GM19468 (cell line): Measurements from ENCODE around the gene COL5A2.

Experiments
- ATAC-seq: cut with Tn5 transposase; IDR thresholded peaks from one replicate; pipeline ENCODE4 v1.9.1; 2021; ENCODE audit warnings: mild to moderate bottlenecking, moderate library complexity, moderate number of reproducible peaks; ENCODE audit not compliant: unreplicated experiment; ENCODE audit errors: extremely low read depth

COL5A2 gene

DNA sequence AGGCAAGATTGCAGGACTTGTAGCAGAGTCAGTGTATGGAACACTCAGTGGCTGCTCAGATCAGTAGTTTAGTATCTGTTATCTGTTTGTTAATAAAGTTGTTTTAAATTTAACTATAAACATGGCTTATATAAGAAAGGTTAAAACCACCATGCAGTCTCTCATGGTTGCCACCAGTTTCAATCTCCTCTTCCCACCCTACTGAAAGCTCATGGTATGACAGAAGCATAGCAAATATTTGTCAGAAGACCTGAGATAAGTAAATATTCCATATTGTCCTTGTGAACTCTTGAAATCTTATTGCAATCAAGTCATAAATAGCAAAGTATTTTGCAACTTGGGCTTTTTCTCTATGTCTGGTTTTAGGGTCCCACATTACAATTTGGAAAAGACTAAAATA is 2.1 kb upstream of the COL5A2 start:
- no peak for ATAC-seq

DNA sequence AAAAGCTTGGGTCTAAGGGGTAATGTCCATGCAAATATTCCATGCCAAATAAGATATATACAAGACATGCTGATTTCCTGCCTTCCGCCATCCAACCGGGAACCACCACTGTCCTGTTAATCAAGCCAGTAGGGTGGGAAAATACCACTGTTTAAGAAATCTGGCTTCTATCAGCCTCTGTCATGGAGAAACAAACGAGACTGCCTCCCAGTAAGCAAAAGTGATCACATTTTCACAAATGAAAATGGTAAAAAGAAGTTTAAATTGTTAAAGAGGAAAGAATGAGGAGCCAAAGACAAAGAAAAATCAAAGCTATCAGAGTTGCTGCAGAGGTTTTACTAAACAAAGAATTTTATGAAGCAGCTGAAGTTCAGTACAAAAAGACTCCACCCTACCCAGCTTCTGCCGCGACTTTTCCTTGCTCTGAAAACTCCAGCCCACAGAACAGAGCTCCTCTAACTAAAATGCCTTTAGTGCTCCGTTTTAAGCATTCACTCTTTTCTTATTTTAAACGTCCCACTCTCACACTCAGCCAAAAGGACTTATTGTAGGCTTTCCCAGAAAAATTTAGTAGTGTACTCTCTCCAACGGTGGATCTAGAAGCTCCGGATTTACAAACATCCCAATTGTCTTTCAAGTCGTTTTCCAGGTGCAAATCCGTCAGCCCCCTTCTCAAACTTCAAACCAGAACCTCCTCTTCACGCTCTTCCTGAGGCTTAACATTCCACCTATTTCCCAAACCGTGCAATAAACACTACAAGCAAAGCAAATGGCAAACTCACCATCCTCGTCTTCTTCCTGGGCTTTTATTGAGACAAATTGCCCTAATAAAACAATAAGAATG is 613 bp downstream of the COL5A2 start:
- ATAC-seq: no peak

DNA sequence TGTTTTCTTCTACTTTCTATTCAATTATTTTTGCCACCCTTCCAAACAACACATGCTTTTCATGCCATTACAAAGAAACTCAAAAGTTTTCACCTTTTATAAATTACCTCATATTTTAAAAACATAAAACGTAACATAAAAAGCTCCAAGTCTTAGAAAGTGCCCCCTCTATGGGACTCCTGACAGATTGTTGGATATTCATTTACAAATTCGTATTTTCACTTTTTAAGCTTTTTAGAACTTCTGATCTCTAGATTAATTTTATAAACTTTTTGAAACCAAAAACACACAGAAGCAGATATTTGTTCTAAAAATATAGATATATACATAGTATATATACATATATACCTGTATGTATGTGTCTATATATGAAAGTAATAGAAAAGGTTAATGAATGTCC is 1.5 kb downstream of the COL5A2 start:
- no peak for ATAC-seq

DNA sequence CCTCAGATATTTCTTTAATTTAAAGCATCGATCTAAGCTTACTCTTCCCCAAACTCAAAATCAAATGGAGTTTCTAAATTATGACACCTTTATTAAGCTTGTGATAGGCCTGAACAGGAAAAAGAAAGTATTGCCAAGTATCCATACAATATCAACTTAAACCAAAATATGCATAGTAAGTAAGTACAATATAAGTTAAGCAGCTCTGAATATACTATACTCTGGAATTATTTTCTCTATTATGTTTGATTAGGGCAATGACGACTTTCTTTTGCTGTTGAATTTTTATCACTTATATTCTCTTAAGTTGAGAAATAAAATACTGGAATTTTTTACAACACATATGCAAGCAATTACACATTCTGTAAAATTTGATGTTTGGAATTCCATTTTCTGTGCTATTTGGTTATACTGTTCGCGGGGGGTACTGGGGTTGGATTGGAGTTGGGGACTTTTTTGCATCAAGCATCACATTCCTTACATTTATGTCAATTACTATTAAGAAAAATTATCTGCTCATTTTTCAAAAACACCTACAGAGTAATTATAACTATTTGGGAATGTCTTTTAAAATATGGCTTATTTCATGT is 2.2 kb downstream of the COL5A2 start:
- ATAC-seq: no peak

DNA sequence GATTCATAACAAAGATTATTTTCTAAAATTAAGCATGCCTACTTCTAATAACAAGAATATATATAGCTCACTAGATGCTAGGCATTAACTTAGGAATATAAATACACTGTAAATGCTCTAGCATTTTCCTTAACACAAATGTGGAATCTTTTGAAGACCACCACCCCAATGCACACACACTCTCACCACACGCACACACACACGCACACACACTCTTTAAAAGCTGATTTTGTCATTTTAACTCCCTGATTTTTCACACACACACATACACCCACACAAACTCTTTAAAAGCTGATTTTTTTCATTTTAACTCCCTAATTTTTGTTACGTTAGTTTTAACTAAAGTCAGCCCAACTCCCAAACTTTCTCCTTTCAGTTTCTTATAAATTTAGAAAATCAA is 3.0 kb downstream of the COL5A2 start:
- no peak for ATAC-seq

DNA sequence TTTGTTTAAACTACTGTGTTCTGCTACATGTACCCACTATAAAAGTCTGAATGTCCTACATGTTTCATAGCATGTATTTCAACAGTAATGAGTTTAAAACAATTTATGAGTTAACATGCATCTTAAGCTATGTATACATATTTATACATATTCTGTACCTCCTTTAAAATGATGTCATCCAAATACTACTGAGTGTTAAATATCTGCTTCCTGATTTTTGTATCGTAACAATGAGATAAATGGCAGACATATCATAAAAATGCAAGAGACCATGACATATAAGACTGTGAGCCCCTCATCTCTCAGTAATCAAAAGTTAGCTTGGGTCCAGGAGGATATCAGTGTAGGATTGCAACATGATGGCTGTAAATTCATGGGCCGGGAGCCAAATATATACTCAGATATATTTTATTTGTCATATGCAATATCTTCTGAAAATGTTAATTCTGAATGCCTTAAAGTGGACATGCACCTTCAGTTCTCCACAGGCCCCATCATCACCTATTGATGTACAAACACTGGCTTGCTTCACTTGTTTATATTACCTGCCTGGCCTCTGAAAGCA is 3.6 kb downstream of the COL5A2 start:
- no peak for ATAC-seq

DNA sequence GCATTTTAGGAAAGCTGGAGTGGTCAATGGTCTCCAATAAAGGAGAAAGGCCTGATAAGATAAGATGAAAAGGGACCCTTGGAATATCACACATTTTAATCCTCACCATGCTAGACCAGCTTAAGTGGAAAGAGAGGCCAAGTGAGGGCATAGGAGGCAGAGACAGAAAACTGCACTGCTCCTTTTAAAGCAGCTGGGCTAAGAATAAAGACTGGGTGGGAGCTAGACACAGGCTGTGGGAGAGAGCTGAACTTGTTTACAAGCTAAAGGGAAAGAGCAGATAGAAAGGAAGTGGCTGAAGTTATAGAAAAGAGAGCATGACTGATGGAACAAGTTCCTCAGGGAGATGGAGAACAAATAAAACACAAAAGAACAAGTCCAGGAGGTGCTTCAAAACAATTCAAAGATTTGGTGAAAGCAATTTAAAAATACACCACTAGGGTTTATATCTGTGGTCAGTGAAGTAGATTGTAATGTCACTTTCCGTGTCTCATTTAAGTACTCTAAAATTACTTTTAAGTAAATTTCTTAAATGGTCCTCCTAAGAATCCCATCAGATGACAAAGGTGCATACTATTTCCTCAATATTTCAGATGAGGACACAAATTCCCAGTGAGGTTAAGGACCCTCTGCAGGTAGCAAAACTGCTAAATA is 7.5 kb downstream of the COL5A2 start:
- no peak for ATAC-seq

DNA sequence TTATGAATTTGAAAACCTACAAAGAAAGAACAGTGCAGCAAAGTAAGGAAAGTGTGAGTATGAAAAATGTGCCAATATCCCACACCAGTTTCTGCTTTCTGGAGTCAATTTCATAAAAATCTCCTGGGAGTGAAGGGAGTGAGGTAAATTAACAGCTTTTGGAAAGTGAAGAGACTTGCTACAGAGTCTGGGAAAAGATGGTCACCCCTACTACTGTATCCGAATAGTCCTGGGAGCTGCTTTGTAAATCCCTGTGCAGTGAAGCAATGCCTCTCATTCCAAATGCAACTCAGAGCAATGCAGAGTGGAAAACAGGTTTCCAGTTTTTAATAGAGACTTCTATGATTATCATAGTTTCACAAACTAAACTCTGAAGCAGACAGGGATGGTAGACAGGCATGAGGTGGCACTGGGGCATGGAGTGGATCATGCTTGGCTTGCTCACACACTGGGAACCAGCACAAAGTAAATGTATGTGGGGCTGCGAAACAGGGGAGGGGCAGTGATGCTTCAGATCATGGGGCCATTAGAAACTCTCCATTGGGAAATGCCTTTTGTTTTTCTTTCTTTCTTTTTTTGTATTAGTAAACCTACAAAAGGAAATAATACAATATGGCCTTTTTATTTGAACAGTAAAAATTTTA is 10.6 kb downstream of the COL5A2 start:
- no peak for ATAC-seq

DNA sequence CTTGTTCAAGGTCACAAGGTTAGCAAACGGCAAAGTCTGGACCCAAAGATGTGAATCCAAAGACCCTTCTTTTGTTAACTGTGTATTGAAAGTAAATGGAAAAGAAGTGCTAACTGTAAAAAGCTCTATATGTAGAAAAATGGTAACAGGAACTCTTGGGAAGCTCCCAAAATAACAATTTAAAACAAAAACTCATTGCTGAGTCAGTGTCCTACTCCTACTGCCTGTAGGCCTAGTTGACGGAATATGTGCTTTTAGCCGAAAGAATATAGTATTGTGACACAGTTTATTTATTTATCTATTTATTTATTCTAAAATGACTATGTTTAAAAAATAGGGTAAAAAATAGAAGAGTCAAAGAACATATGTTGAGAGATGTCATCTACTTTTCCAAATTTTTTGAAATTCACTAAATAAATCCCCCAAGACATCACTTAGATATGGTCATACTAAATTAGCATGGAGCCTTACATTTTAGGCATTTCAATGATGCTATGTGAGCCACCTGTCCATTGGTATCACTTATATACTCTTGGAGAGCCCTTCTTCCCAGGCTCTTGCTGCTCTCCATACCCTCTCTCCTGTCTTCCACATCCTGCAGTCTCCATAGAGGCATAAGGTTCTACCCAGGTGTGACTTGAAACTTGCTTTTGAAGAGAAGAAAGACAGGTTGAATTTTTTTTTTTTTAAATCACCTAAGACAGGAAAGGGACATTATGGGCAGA is 13.7 kb downstream of the COL5A2 start:
- ATAC-seq: no peak

DNA sequence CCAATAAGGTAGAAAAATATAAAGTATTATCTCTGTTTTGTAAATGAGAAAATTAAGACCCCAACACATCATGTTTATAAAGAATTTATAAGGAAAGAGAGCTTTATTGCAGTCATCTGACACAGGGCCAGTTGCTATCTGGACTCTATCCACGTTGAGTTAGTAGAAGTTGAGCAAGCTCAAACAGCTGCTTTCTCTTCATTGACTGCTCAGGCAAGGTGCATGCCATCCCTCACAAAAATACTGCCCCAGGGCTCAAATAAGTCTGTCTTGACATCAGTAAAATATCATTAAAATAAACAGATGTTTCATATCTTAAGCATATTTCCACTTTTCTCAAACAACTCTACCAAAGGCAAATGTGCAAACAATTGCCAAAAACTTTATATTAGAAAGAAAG is 14.8 kb downstream of the COL5A2 start:
- no peak for ATAC-seq

DNA sequence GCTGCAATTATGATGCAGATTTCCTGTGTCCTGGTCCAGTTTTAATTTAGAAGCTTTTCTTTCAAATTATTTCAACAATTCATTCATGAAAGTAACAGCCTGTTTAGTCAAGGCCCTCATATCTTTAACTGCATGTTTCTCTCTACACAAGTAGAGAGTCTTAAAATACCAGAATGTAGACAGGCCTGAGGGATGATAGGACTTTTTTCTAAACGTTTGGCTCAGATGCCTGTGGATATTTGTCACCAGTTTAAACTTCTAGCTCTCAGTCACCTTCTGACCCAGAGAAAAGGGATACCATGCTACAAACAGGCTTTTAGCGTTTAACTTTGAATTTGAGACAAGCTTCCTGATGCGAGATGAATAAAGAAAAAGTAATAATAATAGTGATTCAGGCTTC is 15.7 kb downstream of the COL5A2 start:
- ATAC-seq: no peak

DNA sequence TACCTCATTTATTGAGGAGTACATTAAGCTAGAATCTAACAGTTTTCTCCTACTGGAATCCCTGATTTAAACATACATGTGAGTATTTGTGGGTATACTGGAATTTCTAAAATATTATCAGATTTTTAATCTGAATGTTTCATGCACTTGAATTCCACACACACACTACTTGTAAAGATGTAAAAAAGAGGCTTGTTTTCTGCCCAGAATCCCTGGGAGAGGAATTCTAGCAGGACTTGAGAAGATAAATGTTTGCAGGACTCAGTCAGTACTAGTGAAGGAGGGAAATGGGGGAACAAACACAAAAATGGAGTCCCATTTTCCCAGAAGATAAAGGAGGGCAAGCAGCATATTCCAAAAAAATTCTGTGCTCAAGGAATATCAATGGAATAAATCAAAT is 17.0 kb downstream of the COL5A2 start:
- no peak for ATAC-seq

DNA sequence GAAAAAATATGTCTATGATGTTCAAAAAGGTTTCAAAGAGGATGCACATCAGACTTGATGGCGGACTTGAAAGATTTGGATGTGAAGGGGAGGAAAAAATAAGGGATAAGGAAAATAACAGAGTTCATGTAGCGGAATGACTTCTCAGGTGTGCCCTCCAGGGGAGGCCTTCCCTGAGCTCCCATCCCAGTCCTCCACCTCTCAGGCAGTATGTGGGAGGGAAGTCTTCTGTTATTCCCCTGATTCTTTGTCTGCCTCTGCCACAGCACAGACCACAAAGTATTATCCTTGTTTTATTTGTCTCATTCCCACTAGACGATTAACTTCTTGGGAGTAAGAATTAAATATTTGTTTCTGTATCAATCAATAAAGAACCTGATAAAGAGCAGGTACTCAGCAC is 17.7 kb downstream of the COL5A2 start:
- ATAC-seq: no peak

DNA sequence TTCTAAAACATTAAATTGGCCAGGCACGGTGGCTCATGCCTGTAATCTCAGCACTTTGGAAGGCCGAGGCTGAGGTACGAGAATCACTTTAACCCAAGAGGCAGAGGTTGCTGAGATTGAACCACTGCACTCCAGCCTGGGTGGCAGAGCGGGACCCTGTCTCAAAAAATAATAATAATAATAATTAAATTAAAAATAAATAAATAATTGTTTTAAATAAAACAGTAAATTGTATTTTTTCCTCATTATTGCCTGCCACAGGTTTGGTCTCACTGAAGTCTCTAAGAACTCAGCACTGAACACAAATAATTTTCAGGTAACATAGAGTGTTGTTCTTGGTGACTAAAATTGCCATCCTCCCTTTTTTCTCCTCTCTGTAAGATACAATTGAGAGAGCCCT is 19.8 kb downstream of the COL5A2 start:
- no peak for ATAC-seq

DNA sequence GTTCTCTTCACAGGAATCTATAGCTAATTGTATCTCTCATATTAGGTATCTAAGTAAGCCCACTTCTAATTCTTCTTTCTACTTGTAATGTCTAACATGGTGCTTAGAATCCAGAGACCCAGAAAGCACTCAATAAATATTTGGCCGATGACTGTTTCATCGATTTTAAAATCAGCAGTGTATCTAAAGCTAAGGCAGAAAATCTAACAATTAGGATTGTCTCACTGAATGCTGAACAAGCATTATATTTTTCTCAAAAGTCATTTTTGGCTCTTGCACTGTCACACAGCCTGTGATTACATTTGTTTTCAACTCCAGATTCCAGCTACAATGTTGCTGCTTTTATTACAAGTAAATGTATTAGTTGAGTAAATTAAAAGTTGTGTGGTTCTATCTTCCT is 20.3 kb downstream of the COL5A2 start:
- no peak for ATAC-seq

DNA sequence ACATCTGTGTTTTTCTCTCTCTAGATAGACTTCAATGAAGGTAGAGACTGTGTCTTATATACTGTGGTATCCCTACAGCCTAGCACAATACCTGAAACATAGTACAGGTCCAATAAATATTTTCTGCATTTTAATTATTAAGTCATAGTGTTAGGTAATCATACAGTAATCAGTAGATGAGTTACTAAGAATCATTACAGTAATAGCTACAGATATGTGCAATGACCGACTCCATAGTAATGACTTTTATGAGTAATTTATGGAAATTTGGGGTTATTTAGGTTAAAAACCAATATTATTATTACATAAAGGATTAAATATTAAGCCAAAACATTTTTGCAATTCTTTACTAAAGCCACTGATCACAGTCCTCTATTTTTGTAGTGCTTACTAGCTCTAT is 21.6 kb downstream of the COL5A2 start:
- ATAC-seq: no peak

DNA sequence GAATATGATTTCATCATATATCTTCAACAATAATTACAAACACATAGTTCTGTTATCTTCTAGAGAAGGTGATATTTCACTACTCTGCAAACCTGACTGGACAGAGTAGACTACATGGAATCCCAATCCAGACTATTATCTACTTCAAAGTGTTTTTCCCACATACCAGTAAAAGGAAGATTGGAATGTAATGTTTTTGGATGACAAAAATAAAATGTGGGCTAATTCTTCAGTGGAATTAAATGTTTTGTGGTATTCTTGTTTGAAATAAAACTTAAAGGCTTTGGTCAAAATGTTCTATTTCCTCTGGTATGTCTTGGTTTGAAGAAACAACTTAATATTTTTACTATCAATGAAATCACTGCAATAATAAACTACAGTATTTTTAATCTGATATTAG is 22.1 kb downstream of the COL5A2 start:
- ATAC-seq: no peak

DNA sequence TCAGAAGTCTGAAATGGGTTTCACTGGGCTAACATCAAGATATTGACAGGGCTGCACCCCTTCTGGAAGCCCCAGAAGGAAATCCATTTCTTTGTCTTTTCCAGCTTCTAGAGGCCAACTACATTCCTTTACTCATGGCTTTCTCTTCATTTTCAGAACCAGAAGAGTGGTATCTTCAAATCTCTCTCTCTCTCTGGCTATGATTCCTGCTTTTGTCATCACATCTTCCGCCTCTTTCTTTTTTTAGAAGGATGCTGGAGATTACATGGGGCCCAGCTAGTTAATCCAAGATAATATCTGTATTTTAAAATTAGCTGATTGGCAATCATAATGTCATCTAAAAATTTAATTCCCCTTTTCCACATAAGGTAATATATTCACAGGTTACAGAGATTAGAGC is 23.8 kb downstream of the COL5A2 start:
- ATAC-seq: no peak

DNA sequence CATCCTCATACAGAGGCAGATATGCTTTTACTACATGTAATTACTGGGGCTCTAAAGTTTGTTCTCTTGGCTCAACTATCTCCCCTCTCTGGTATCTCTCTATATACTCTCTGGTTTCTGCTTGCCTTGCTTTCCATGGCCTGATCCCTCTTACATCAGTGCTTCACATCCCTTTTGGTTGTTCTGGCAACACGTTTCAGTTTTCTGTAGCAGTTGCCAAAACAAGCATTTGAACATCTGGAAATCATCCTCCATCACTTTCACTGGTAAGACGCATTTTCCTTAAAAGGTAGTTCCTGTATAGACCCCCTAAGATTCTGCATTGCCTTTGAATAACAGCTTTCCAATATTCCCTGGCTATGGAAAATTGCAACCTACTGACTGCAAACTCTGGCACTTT is 25.9 kb downstream of the COL5A2 start:
- ATAC-seq: no peak

DNA sequence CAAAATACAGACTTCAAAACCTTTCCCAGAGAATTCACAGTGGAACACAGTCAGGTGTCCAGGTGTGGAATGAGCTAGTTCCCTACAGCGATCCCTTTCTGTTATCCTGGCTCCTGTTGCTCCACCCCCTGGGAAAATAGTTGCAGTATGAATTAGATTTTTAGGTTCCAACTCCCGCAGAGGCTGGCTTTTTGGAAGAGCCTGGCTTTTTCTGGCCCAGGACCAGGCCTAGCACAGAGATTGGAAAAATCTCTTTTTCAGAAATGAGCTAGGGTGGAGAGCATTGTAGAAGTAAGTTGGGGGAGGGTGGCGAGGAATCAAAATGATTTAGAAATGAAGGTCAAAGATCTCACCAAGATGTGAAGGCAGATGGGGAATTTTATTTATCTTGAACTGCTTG is 27.1 kb downstream of the COL5A2 start:
- ATAC-seq: no peak
